C1 segment of cervical spinal cord (tissue), 14 donors: Measurements from ENCODE around the gene MYORG.

Experiments used
- DNase-seq, 14 donors: peaks; one replicate each; lab custom pipeline; 2025; lab: John Stamatoyannopoulos, UW

MYORG gene

DNA sequence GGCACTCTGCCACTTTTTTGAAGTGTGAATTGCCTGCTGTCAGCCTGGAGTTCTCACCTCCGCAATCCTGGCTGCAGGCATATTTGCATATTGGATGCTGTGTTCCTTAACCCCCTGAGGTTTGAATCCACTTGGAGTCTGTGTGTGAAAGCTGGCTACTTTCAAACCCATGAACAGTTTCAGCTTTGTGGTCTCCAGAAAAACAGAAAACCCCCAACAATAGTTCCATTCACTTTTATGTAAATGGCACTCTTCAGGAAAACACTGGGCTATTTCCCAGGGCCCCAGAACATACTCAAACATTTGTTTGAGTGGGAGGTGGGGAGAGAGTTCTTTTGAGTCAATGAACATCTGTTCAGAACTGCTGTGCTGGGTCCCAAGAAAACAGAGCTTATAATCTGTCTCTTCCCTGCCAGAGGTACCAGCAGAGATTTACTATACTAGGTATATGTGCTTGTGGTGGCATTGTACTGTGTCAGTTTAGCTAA, 42.3 kb downstream of the MYORG start:
- DNase-seq = peak in 12 of 14 donors; percentile 26 to 84 (median 66)

DNA sequence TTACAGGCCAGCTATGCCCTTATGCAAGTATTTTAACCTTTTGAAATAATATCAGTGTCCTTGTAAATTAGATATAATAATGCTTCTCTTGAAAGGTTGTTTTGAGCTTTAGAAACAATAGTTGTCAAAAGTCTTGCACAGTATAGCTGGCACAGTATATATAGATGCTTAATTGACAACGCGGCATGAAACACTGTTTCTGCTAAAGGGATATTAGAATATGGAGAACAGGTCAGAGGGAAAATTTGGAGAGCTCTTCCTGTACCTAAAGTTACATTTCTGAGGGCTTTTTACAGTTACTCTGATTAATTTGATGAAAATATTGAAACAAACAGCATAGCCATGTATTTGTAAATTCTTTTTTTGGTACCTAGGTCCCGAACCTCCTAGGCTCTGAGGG, 42.9 kb downstream of the MYORG start:
- no peak for DNase-seq

DNA sequence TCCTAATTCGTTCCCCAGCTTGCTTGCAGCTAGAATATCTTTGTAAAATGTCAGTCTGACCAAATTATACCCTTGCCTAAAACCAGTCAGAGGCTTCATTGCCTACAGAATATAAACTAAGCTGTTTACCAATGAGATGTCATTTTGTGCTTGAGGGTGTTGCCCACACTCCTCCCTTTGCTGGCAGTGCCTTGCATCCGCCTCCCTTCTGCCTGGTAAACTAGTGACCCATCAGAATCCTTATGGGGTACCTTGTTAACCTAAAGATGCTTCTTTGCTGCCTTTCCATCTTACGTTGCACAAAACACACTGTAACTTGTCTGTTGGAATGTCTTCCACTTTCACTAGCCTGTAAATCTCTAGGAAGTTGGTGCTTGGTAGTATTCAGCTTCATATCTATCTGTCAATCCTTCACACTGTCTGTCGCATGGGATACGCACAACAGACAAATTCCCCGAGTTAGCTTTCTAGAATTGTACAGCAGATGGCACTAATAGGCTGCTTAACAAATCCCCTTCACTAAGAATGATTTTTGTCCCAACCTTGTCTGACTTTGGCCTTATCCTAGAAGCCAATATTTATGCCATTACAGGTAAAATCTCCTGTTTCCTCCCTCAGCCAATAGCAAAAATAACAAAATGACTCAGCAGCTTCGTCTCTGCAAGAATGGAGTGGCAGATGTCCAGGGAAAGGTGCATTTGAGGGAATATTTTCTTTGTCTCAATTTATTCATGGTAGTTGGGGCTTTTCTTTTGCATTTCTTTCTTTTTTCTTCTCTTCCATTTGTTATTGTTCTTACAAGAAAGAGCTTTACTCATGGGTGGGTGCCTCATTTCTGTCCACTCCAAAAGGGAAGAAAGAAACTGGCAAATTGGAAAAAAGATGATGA, 44.4 kb downstream of the MYORG start:
- peak in 3 of 14 donors; percentile 11 to 50 (median 38) for DNase-seq

DNA sequence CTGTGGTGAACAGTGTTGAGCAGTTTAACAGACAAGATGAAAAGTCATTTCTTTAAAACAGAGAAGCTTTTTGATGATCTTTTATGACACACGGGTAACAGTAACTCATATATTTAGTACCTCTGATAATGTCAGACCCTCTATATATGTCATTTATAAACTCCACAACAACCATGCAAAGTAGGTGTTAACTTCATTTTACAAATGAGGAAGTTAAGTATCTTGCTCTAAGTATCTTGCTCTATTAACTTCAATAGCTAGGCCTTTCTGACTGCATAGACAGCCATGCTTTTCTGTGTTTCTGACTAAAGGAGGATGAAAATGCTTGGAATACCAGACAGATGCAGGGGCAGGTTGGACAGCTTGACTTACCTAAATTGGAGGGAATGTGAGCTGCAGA, 45.5 kb downstream of the MYORG start:
- no peak for DNase-seq

DNA sequence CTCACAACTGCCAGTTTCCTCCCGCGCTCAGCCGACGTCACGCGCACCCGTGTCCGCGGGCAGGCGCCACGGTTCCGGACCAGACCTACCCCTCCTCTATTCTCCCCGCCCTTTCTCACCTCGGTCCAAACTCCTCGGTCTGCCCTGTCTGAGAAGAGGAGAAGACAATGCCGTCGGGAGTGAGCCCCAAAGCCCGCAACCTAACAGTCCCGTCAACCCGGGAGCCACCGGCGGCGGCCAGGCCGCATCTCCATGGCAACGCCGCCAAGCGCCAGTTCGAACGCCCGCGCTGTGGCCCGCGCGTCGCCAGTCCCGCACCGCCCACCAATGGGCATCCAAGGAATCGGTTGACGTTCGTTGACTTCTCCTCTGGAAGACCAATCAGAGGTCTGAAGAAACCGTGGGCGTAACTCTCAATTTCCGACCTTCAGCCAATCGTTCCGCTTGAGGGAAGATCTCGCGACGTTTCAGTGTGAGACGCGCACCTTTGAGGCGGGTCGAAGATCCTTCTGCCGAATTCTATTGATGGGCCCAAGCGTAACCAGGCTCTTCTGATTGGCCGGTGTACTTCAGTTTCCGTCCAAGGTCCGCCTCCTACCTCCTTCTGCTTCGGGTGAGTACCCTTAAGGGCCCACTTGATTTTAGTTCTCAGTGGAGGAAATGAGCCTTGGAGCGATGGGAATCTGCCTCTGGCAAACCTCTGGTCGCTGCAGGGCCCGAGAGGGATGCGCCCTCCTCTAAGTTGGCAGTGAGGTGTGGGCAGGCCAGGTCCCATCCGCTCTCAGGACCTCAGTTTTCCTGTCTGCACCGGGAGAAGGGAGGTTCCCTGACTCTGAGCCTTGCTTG, 47.5 kb downstream of the MYORG start, which contains the start of the genes KIF24 and NUDT2:
Gene KIF24 (minus strand): TSS at position 282 of the 846 bp plus-strand sequence. CDS start 17,922 bp downstream, outside the sequence.
Gene NUDT2 (plus strand): TSS at position 583 of the 846 bp plus-strand sequence. CDS start 9,471 bp downstream, outside the sequence.
- peak; percentile 66 to 99 (median 94) for DNase-seq

DNA sequence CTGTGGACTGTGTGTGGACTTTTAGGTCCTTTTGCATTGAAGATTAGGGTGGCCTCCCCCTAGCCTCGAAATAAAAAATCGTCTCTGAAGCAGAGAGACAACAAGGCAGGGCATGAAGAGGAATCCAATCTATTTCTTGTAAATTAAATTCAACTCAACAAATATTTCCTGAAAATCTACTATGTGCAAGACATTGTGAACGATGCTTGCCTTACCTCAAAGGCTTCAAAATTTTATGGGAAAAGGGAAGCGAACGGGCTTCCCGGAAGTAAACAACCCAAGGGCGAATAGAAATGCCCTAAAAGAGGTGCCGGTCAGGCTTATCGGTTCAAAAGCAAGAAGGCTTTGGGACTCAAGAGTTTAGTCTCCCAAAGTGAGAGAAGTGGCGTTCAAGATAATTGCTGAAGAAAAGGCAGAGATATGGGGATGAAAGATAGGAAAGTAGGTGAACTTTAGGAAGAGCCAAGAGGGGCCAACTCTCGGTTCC, 48.2 kb downstream of the MYORG start:
- DNase-seq = no peak

DNA sequence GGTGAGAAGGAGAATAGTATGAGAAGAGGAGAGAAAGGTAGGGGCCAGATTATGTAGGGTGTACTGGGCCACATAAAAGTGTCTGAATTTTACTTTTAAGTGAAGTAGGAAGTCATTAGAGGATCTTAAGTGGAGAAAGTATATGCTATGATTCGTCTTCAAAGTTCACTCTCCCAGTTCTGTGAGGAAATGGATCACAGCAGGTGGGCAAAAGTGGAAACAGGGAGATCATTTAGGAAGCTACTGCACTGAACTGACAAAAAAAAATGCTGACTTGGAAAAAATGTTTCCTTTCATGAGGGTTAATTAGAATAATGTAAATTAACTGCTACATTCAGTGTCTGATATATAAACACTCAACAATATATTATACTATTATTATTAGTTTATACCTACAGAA, 50.0 kb downstream of the MYORG start:
- DNase-seq = no peak

DNA sequence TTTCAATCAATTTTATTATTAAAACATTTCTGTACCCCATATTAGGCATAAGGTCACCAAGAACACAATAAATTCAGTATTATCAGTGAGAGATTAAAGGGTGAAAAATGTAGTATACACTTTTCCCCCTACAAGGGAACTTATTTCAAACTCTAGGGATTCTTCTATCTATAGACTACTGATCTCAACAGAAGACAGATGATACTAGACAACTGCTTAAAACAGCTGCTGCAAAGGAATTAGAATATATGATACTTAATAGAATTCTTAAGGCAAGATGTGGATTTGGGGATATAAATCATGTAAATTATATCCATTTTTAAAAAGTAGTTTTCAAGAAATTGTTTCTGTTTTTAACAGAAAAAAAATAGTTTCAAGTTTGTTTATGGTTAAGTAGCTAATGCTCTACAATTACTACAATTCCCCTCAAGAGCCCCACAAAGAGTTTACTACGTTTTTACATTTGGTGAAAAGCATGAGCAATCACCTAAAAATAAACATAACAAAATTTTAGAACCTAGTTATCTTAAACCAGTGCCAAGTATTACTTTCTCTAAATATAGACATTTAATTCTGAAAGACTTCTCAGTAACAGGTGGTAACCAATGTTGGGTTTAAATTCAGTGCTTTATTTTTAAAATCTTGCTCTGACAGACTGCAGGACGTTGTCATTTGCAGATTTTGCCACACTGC, 53.7 kb downstream of the MYORG start:
- DNase-seq = no peak

DNA sequence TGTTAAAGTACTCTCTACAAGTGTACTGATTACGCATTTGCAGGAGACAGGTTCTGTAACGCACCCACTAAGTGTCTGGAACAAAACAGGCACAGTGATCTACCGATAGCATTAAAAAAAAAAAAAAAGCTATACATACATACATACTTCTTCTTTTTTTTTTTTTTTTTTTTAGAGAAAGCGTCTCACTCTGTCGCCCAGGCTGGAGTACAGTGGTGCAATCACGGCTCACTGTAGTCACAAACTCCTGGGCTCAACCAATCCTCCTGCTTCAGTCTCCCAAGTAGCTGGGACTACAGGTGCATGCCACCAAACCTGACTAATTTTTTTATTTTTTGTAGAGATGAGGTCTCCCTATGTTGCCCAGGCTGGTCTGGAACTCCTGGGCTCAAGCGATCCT, 55.2 kb downstream of the MYORG start:
- no peak for DNase-seq

DNA sequence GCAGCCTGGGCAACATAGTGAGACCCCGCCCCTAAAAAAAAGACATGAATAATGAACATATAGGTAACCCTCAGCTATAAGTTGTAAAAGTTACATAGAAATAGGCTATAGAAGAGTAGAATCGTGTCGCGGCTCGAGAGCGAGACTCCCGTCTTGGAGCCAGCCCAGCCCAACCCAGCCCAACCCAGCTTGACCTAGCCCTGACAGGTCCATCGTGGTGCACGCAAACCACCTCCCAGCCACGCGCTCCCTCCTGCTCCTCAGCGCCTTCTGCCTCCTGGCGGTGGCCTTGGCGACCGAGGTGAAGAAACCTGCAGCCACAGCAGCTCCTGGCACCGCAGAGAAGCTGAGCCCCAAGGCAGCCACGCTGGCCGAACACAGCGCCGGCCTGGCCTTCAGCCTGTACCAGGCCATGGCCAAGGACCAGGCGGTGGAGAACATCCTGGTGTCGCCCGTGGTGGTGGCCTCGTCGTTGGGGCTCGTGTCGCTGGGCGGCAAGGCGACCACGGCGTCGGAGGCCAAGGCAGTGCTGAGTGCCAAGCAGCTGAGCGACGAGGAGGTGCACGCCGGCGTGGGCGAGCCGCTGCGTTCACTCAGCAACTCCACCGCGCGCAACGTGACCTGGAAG, 58.4 kb downstream of the MYORG start:
- DNase-seq = no peak

DNA sequence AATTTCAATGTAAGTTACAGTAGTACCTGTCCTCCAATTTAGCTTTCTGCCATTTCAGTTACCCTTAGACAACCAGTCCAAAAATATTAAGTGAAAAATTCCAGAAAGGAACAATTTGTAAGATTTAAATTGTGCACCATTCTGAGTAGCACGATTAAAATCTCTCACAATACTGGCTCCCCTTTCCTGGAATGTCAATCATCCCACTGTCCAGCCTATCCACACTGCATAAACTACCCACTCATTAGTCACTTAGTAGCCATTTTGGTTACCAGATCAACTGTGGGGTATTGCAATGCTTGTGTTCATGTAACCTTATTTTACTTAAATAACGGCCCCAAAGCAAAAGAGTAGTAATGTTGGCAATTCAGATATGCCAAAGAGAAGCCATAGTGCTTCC, 59.3 kb downstream of the MYORG start:
- DNase-seq = no peak
